Measurements from ENCODE around the gene MAML2.

The MAML2 gene

DNA sequence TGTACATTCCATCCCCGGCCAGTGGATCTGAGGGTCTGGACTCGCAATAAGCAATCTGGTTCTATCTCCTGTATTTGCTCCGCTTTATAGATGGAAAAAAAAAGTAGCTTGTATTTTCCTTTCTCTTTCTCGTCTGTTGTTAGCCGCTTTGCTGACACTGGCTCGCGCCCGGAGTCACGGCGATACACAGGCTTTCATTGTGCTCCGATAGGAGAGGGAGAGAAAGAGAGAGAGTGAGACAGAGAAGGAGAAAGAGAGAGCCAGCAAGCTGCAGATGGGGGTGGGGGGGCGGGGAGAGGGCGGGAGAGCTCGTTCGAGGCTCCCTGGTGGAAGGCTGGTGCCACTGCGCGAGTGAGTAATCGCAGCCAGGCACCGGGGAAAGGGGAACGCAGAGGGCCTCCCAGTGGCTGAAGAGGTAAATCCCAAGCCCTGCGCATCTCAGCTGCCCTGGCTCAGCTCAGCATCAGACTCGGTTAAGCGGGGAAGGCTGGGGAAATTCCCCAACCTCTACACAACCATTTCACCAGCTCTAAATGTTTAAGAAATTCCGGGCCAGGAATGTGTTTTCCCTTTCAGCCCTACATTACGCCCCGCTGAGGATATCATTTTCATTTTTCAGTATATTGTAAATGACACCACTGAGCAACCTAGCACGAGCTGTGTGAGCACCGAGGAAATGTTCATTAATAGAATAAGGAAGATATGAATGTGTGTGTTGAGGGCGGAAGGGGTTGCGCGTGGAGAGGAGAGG is at the start of gene MAML2:
TSS of gene MAML2 (minus strand) at position 235 of the 751 bp plus-strand sequence. CDS start 1,300 bp downstream, outside the sequence.
- peak; percentile 94 to 97 for DNase-seq

DNA sequence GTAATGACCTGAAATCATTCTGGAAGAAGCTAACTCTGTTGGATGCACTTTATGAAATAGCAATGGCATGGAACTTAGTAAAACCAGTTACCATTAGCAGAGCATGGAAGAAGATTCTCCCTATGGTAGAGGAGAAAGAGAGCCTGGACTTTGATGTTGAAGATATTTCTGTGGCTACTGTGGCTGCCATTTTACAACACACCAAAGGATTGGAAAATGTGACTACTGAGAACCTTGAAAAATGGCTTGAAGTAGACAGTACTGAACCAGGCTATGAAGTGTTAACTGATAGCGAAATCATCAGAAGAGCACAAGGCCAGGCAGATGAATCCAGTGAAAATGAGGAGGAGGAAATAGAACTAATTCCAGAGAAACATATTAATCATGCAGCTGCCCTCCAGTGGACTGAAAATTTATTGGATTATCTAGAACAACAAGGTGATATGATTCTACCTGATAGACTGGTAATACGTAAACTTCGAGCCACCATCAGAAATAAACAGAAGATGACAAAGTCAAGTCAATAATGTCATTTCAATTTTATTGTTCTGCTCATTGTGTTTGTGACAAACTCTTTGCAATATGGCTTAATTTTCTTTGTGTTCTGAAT is 48.8 kb upstream of the MAML2 start:
- DNase-seq: no peak

DNA sequence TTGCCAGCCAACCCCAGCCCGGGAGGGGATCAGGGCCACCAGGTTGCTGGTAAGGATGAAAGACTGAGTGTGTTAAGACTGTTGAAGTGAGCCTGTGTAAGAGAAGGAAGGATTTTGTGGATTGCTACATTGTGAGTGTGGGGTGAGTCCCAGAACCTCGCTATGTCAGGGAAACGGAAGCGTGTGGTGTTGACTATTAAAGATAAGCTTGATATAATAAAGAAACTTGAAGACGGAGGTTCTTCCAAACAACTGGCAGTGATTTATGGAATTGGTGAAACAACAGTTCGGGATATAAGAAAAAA is 47.4 kb upstream of the MAML2 start:
- DNase-seq: no peak

DNA sequence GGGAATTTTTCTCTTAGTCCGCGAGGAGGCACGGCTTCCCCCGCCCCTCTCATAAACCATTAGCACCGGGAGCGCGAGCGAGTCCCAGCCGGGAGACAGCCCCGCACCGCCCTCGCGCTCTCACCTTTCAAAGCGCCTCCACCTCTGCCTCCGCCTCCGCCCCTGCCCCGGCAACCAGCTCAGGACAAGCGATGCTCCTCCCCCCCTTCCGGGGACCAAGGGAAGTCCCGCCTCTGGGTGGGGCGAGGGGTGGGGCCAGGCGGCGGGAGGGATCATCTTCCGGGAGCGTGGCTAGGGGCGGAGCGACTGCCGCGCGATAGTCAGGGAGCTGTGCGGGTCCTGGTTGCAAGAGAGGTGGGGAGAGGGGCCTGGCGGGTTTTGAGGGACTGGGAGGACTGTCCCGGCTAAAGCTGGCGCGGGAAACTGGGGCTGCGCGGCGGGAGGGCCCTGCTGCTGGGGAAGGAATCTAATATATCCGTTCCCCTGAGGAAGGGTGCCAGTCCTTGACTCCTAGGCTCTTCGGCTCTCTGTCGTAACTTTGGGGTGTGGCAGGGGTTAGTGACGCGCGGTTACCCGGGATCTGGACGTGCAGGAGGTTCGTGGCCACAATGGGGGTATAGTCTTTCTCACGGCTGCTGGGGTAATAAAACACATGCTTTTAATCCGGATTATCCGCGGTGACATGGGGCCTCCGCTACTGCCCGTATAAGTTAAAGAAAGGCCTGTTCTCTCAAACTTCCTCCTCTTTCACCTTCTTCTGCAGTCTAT is 46.9 kb upstream of the MAML2 start, which contains the start of the genes CCDC82 and JRKL:
TSS of gene CCDC82 (minus strand) at position 193 of the 768 bp plus-strand sequence. CDS start 5,165 bp downstream, outside the sequence.
TSS of gene JRKL (plus strand) at position 294 of the 768 bp plus-strand sequence. CDS start 637 bp downstream, outside the sequence.
- DNase-seq: peak; percentile 84 to 95

DNA sequence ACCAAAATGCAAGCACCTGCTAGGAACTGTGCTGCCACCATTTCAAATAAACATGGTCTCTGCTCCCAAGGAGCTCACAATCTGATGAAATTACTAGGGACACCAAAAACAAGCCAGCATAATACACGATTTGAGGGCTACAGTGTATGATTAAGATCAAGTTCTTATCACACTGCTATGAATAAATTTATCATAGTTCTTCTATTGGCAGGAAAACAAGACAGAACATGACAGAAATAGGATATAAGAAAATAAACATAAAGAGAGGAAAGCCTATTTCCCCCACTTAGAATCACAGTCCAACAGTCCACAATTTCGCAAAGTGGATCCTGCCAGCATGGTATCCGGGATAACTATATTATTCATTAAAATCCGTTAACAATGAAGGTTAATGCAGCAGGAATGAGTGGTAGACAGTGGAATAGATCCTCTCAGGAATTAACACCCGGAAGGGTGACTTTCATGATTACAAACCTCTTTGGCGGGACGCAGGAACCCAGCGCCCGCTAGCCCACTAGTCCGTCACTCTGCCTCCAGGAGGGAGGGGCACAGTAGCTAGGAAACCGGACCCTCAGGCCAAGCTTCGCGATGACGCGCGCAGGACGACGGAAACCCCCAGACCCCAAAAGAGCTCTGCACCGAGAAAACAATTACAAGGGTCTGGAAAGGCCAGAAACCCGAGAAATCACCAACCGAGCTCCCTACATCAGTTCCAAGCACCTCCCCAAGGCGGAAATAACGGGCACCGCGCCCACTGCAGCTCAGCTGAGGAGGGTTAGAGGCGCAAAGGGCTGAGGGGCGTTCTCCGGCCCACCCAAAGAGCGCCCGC is 46.1 kb upstream of the MAML2 start:
- DNase-seq: no peak

DNA sequence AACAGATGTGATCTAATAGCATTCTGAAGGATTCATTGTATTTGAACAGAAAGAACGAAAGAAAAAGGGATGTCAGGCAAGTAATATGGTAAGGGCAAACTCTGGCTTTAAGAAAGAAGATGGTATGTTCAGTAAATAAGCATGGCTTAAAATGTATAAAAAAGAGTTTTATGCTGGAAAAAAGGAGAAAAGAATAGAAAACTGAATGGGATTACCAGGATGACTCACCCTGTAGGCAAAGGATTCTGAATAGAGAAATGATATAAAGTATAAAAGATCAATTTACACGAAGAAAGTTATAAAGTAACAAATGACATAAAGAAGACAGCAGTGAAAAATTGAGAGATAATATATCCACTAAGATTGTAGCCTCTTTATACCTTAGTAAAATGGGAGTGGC is 42.2 kb upstream of the MAML2 start:
- DNase-seq: no peak

DNA sequence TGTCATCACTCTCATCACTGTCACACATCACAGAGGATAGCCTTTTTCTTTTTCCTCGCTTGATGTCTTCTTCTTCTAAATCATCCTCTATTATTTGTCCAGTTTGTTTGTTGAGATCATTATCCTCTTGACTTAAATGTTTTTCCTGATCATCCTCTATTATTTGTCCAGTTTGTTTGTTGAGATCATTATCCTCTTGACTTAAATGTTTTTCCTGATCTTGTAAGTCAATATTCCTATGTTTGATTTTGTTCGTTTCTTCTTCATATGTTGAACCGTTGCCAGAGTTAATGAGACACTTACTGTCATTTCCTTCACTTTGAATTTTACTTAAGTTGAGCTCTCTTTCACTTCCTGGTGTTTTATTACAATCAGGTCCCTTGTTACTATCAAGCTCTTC is 41.2 kb upstream of the MAML2 start:
- DNase-seq: no peak

DNA sequence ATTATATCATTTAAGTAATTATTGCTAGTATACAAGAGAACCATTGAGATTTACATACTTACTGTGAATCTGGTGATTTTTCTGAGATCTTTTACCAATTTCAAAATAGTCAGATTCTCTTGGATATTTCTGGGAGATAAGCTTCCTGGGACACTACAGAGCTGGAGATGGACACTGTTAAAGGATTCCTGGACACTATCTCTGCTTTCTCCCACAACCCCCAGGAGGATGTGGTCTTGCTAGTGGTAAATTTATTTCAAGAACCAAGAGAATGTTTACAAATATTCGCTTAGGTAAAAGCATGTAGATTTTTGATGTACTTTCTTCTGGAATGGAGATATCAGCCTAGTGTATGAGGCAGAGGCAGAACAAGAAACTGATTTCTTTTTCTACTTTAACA is 33.8 kb upstream of the MAML2 start:
- no peak for DNase-seq

DNA sequence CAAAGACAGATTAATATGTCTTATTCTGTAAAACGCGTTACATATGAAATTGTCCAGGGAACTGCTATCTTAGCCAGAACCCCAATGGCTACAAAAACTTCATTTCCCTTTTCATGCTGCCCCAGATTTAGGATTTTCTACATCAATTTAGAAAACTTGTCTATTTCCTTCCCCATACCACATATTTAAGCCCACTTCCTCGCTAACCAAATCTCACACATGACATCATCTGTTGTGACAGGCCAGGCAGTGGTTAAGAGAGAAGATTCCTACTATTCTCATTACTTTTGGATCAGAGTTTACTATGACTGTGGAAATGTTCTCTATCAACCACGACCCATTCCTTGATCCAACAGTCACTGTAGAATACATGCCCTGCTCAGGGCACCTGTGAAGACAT is 30.8 kb upstream of the MAML2 start:
- DNase-seq: no peak

DNA sequence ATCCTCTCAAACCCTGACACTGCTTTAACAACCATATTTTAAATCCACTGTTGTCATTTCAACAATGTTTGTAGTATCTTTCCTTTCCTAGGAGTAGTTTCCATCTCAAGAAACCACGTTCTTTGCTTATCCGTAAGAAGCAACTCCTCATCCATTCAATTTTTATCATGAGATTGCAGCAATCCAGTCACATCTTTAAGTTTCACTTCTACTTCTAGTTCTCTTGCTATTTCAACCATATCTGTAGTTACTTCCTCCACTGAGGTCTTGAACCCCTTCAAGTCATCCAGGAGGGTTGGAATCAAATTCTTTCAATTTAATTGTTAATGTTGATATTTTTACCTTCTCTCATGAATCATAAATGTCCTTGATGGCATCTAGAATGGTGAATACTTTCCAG is 24.3 kb upstream of the MAML2 start:
- DNase-seq: no peak

DNA sequence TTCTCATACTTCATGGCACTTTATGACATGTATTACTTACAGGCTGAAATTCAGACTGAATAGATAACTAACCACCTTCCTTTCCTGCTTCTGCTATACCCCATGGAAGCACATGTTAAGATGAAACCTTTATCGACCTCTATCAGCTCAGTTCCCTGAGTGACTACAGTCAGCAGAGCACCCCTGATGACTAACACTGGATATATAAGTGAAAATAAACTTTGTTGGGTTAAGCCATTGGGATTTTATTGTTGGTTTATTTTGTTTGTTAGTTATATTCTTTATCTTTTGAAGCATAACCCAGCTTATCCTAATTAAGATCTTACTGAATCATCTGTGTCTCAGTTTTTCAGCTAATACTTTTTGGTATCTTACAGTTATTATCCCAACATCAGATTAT is 23.0 kb upstream of the MAML2 start:
- no peak for DNase-seq

DNA sequence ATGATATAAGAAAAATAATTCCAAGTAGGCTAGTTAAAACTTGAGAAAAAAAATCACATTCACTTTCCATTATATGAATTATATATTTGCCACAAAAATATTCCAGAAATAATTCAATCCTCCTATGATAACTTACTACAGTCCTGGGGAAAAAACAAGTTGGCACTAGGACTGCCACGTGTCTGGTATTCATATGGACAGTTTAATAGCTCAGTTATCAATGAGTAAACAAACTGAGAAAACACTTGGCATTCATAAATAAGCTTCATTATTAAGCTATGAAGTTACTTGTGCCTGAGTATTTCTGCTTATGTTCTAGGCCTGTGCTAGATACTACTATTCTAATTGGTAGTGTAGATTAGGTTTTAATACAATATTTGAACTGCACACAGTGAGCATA is 22.5 kb upstream of the MAML2 start:
- no peak for DNase-seq

DNA sequence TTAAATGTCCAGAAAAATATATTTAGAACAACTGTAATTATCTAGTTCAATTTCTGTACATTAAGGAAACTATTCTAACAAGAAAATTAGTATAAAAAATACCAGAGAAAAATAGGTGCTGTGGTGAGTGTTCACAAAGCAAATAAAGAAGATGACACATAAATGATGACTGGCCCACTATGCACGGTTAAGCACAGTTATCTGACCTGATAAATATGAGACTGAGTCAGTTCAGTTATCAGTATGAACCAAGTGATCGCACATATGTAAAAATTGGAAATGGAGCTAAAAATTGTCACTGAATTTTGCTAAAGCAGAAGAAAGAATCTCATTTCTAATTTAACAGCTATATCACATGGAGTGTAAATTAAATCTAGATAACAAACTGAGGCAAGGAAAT is 18.8 kb upstream of the MAML2 start:
- no peak for DNase-seq

DNA sequence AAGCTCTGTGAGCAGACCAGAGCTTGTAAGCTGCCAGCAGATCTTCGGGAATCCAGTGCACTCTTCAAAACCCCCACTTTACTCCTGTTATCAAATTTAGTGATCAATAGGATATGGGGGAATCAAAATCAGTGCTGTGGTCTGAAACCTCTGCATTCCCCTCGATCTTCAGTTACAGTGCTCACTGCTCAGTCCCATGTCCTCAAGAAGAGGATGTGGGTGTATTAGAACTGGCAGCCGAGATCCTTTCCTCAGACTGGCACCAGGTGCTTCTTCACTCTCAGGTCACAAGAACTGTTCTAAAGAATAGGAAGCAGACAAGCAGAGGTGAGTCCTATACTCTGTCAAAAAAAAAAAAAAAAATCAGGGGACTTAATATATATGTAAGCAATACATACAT is 15.3 kb upstream of the MAML2 start:
- no peak for DNase-seq

DNA sequence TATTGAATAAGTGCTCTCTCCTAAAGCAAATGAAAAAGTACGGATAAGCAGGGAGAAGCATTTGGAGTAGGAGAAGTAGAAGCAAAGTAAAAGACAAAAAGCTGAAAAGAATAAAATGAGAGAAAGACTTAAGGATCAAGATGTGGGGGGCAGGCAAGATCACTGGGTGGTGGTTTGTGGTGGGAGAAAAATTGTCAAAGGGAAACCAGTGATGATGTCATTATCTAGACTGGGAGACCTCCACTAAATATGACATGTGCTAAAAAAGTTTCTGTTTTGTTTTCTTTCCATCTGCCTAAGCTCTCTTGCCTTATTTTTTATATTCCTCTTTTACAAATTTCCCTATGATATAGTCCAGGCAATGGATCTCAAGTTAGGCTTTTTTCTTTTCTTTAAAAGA is 14.8 kb upstream of the MAML2 start:
- no peak for DNase-seq

DNA sequence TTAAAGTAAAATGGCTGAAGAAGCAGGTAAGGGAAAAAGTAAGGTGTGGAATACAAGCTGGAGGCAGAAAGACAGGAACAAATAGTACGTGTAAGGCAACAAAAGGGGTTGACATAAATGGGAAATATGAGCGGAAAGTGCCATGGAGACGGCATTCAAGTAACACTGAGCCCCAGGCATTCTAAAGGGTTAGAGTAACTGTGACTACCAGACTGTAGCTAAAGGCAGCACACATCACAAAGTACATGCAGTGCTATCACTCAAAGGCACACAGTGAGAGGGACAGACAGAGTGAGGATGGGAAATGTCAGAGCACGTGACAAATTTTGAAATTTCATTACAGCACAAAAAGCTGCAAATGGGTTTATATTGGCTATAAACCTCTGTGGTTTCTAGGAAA is 13.9 kb upstream of the MAML2 start:
- no peak for DNase-seq

DNA sequence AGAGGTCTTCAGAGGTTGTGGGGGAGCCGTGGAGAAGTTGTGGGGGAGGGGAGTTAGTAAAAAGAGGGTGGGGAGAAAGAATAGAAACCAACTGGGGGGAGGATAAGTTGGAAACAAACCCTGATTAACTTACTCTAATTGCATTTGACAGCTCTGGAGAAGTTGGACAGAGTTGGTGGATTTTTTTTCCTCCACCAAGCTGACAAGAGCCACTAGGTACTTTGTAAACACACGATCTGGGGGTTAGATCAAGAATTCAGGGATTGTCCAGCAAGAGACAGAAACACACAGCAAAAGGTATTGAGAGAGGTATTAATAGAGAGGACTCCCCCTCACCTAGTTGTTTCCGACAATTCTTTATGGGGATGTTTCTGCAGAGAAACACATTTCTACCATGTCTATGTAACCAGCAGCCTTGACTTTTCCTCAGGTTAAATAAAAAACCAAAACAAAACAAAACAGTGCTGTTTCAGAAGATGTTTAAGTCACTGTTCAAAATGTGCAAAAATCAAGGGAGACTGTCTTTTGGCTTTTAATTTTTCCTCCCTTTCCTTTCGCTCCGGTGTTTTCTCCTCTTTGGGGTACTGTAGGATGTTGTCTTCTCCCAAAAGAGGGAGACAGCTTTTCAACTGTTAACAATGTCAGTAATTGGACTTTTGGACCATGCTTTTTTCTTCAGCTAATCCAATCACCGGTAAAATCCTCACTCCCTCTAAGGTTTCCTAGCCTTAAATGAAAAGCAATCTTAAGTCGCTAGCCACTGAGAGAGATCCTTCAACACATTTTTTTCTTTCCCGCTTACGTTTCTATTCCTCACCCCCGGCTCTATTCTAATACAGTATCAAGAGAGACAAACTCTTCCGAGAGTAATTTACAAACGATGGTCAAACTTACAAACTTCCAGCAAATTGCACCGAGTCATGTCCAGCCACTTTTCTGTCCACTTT is 708 bp downstream of the MAML2 start:
- peak in 1 of 2 donors; percentile 63 for DNase-seq

DNA sequence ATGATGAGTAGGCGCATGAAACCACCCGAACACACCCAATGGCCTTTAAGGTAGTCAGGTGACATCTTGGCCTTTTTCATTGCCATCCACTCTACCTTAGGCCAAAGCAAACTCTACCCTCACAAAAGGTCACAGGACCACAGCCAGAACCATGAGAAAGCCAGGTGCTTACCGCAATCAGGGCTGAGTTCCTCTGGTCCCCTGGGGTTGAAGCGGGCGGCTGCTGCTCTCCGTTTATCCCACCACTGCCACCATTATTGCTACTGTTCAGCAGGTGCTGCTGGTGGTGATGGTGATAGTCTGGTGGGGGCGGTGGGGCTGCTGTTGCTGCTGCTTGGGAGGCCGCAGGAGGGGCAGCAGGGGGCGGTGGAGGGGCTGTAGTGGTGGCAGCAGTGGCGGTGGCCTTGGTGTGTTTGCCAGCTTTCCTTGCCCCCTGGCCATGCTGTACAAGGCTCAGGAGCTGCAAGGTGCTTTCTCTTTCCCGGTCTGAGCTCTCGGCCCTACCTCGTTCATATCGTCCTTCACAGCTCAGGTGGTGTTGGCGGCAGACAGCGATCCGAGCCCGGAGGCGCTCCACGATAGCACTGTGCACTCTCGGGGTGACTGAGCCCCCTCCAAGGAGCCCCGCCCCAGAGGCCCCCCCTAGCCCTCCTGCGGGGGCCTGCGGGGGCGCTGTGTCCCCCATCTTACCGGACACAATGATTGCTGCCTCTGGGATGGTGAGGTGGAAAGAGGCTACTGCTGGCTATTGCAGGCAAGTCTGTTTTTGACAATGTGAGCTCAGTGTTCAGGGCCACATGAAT is 1.6 kb downstream of the MAML2 start:
- DNase-seq: peak in 1 of 2 donors; percentile 44

DNA sequence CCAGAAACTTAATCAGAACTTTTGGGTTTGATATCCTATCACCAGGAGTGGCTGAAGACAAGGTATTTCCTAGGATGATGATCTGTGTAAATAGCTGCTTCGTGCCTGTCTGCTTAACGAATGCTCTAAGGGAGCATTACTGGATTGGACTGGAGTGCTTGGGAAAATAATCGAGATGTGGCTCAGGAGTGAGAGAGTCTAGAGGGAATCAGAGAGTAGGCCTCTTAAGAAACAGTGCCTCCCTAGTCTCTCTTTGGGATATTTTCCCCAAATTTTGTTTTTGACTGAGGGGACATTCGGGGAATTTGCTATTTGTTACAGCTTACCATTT is 2.5 kb downstream of the MAML2 start:
- peak in 1 of 2 donors; percentile 20 for DNase-seq

DNA sequence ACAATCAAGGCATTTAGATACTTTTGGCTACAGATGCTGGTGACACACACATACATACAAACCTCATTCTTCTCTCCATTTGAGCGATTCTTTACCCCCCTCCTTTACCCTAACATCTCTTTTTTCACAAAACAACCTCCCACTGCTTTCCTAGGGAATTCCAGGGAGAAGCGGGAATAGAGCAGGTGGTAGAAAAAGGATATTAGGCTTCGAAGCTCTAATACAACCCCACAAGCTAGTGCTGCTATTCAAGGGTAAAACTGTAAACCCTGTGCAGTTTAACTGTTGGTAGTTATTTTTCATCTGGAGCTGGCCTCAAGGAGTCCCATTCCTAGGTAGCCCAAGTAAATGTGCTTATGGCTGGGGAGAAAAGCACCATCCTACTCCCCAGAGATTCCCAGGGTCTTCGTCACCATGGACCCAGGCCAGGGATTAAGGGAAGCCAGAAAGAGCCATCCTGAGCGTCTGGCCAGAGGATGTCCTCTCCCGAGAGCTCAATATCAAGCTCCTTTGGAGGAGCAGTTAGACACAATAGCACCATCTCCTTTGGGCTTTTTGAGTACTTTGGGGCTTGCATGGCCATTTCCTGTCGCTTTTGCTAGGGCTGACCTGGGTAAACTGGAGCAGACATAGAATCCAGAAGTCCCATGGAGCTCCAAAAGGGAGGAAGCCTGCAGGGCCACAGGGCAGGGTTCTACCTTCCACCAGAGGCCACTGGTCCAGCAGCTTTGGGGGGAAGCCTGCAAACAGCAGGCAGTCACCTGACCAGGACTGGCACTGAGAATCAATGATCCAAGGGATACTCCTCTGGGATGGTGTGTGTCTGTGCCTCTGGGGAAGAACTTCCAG is 3.1 kb downstream of the MAML2 start:
- DNase-seq: peak in 1 of 2 donors; percentile 34
